Neural progenitor cell (in vitro differentiated cells): ENCODE data around the gene SLC49A4. TPM values are rescaled to one million over a fixed set of nuclear protein-coding genes. Genes with fewer than 3 reads are reported as not detected.
A peak's percentile ranks its signal among the peaks of the same experiment; 100 is the strongest.

ENCODE experiments used
- DNase-seq: peaks from one replicate; pipeline ENCODE4 v3.0.0-alpha.2; 2016; ENCODE audit warnings: low spot score
- H2AFZ ChIP-seq: fragments of 200-600 bp; sonication (generic); replicated peaks from 2 replicates; pipeline ENCODE4 v1.6.1; 2016; ENCODE audit warnings: antibody characterized with exemption
- H3F3A ChIP-seq: fragments of 200-600 bp; sonication (generic); 2 replicates; pipeline ENCODE4 v1.6.1; 2016; ENCODE audit warnings: antibody characterized with exemption, low read depth
- H3K27ac ChIP-seq: fragments of 200-600 bp; sonication (generic); 2 replicates; pipeline ENCODE4 v1.5.1; 2016; ENCODE audit warnings: mild to moderate bottlenecking
- H3K27me3 ChIP-seq: fragments of 200-600 bp; sonication (generic); 2 replicates; pipeline ENCODE4 v1.6.1; 2016; ENCODE audit warnings: mild to moderate bottlenecking, moderate library complexity
- H3K36me3 ChIP-seq: fragments of 200-600 bp; sonication (generic); 2 replicates; pipeline ENCODE4 v1.5.1; 2016
- H3K4me1 ChIP-seq: fragments of 200-600 bp; sonication (generic); 2 replicates; pipeline ENCODE4 v1.6.1; 2016; ENCODE audit warnings: mixed run types
- H3K4me2 ChIP-seq: fragments of 200-600 bp; sonication (generic); 2 replicates; pipeline ENCODE4 v1.6.1; 2016
- H3K4me3 ChIP-seq: fragments of 200-600 bp; sonication (generic); 2 replicates; pipeline ENCODE4 v1.5.1; 2016
- H3K79me2 ChIP-seq: fragments of 200-600 bp; sonication (generic); 2 replicates; pipeline ENCODE4 v1.6.1; 2016; ENCODE audit warnings: low read depth
- H3K9ac ChIP-seq: fragments of 200-600 bp; sonication (generic); 2 replicates; pipeline ENCODE4 v1.6.1; 2016
- H3K9me3 ChIP-seq: fragments of 200-600 bp; sonication (generic); 2 replicates; pipeline ENCODE4 v1.5.1; 2016; ENCODE audit warnings: low read depth
- H4K20me1 ChIP-seq: fragments of 200-600 bp; sonication (generic); 2 replicates; pipeline ENCODE4 v1.6.1; 2016; ENCODE audit warnings: low read depth
- H3K27ac Mint-ChIP-seq: 3 replicates; pipeline ENCODE4 v1.8.0; 2021; ENCODE audit warnings: mixed read lengths
- H3K27me3 Mint-ChIP-seq: 2 replicates; pipeline ENCODE4 v1.8.0; 2022; ENCODE audit warnings: low read depth, mild to moderate bottlenecking, inconsistent platforms, moderate library complexity, mixed read lengths; ENCODE audit not compliant: insufficient read depth
- H3K36me3 Mint-ChIP-seq: 3 replicates; pipeline ENCODE4 v1.8.0; 2021; ENCODE audit warnings: mixed read lengths
- H3K4me1 Mint-ChIP-seq: 3 replicates; pipeline ENCODE4 v1.8.0; 2021; ENCODE audit warnings: mixed read lengths
- H3K4me3 Mint-ChIP-seq: 3 replicates; pipeline ENCODE4 v1.8.0; 2021; ENCODE audit warnings: mild to moderate bottlenecking, moderate library complexity, mixed read lengths
- H3K9me3 Mint-ChIP-seq: 3 replicates; pipeline ENCODE4 v1.8.0; 2020; ENCODE audit warnings: mixed read lengths
- EZH2 ChIP-seq: fragments of 200-600 bp; sonication (generic); IDR thresholded peaks from 2 replicates; pipeline ENCODE4 v1.6.1; 2017; ENCODE audit warnings: antibody characterized with exemption, mild to moderate bottlenecking, moderate library complexity
- EZH2phosphoT487 ChIP-seq: fragments of 200-600 bp; sonication (generic); IDR thresholded peaks from 2 replicates; pipeline ENCODE4 v1.6.1; 2017; ENCODE audit warnings: antibody characterized with exemption
- total RNA-seq: library from RNA; depleted of rRNA; stranded (reverse); fragments of >200 nt; gene quantifications from 2 replicates; pipeline ENCODE4 v1.2.3, GENCODE V29; 2015; ENCODE audit warnings: low replicate concordance
- TF ChIP-seq, protein P1 (sequence below): fragments of 200-600 bp; sonication (generic); IDR thresholded peaks from 2 replicates; pipeline ENCODE4 v1.5.1; 2017; ENCODE audit warnings: antibody characterized with exemption, mild to moderate bottlenecking

The SLC49A4 gene
- total RNA-seq, 1 donor from 2014 or later = 21.6 TPM

GRCh38 chr3:122835590-122835989 lies 40.7 kb downstream of the SLC49A4 start:
- Histone ChIP-seq H3K27ac (no peak overlapping the region), H2AFZ (no peak overlapping the region), H3F3A (no peaks in the 10 kb centered on the region), H4K20me1 (no peaks in the 10 kb centered on the region), H3K27me3 (no peaks in the 10 kb centered on the region), H3K4me3 (no peak overlapping the region), H3K9ac (no peak overlapping the region), H3K79me2 (no peaks in the 10 kb centered on the region), H3K36me3 (peaks cover 6% of the 10 kb centered on the region), H3K9me3 (no peaks in the 10 kb centered on the region), H3K4me1 (no peaks in the 10 kb centered on the region), H3K4me2 (no peak overlapping the region)
- H3K27me3 Mint-ChIP-seq = no peaks in the 10 kb centered on the region
- H3K4me1 Mint-ChIP-seq = no peaks in the 10 kb centered on the region
- TF ChIP-seq, protein P1, sequence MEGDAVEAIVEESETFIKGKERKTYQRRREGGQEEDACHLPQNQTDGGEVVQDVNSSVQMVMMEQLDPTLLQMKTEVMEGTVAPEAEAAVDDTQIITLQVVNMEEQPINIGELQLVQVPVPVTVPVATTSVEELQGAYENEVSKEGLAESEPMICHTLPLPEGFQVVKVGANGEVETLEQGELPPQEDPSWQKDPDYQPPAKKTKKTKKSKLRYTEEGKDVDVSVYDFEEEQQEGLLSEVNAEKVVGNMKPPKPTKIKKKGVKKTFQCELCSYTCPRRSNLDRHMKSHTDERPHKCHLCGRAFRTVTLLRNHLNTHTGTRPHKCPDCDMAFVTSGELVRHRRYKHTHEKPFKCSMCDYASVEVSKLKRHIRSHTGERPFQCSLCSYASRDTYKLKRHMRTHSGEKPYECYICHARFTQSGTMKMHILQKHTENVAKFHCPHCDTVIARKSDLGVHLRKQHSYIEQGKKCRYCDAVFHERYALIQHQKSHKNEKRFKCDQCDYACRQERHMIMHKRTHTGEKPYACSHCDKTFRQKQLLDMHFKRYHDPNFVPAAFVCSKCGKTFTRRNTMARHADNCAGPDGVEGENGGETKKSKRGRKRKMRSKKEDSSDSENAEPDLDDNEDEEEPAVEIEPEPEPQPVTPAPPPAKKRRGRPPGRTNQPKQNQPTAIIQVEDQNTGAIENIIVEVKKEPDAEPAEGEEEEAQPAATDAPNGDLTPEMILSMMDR = no peak
- no peak for TF ChIP-seq EZH2
- TF ChIP-seq EZH2phosphoT487 = no peak
- no peak overlapping the region for H3K27ac Mint-ChIP-seq
- no peak for DNase-seq
- H3K4me3 Mint-ChIP-seq = no peak overlapping the region
- peaks cover 22% of the 10 kb centered on the region for H3K36me3 Mint-ChIP-seq
- H3K9me3 Mint-ChIP-seq = peaks cover 10% of the 10 kb centered on the region

- Histone ChIP-seq H3F3A (peaks cover 3% of the 10 kb centered on the region), H3K36me3 (no peaks in the 10 kb centered on the region), H3K4me1 (no peaks in the 10 kb centered on the region), H3K4me2 (no peak overlapping the region), H3K4me3 (no peak overlapping the region), H3K9me3 (no peaks in the 10 kb centered on the region), H2AFZ (no peak overlapping the region), H3K27me3 (no peaks in the 10 kb centered on the region), H3K27ac (no peak overlapping the region), H3K79me2 (no peaks in the 10 kb centered on the region), H4K20me1 (no peaks in the 10 kb centered on the region), H3K9ac (no peak overlapping the region)
- H3K27ac Mint-ChIP-seq = no peak overlapping the region
- no peak overlapping the region for H3K4me3 Mint-ChIP-seq
- no peaks in the 10 kb centered on the region for H3K4me1 Mint-ChIP-seq
- no peak for DNase-seq
- peaks cover 7% of the 10 kb centered on the region for H3K36me3 Mint-ChIP-seq
- H3K9me3 Mint-ChIP-seq = peaks cover 3% of the 10 kb centered on the region
- H3K27me3 Mint-ChIP-seq = no peaks in the 10 kb centered on the region
- no peak for TF ChIP-seq EZH2phosphoT487
- no peak for TF ChIP-seq EZH2
- TF ChIP-seq, protein P1 = no peak
Measured at GRCh38 chr3:122843604-122844003, 48.7 kb downstream of the SLC49A4 start.

GRCh38 chr3:122857019-122857418 lies 62.1 kb downstream of the SLC49A4 start:
- no peaks in the 10 kb centered on the region for H3K27me3 Mint-ChIP-seq
- H3K4me1 Mint-ChIP-seq = no peaks in the 10 kb centered on the region
- no peak overlapping the region for H3K4me3 Mint-ChIP-seq
- no peaks in the 10 kb centered on the region for H3K36me3 ChIP-seq
- H3K4me2 ChIP-seq = no peak overlapping the region
- H3K4me1 ChIP-seq = no peaks in the 10 kb centered on the region
- H3K36me3 Mint-ChIP-seq = peaks cover 6% of the 10 kb centered on the region
- TF ChIP-seq EZH2phosphoT487 (no peak), EZH2 (no peak)
- TF ChIP-seq, protein P1 = no peak
- H3K4me3 ChIP-seq = no peak overlapping the region
- no peak overlapping the region for H3K27ac ChIP-seq
- no peaks in the 10 kb centered on the region for H3K79me2 ChIP-seq
- H2AFZ ChIP-seq = no peak overlapping the region
- H3K27ac Mint-ChIP-seq = no peak overlapping the region
- H3K27me3 ChIP-seq = no peaks in the 10 kb centered on the region
- DNase-seq = no peak
- no peak overlapping the region for H3K9ac ChIP-seq
- H3K9me3 Mint-ChIP-seq = no peaks in the 10 kb centered on the region
- H4K20me1 ChIP-seq = no peaks in the 10 kb centered on the region
- H3K9me3 ChIP-seq = no peaks in the 10 kb centered on the region
- H3F3A ChIP-seq = no peaks in the 10 kb centered on the region

DNA sequence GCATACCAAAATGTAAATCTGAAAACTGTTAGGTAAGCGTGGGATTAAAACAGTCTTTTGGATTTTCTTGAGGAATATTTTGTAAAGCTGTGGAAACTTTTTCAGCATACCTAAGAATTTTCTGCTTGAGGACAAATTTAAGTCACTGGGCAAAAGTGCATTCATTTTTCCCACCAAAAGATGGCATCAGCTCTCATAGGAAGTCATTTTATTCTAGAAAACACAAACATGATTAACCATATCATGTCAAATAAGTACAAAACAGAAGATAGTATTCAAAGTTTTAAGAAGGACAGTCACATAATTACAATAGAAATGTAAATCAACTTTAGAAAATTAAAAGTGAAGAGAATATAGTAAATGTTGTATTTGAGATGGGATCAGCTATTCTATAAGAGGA lies 63.5 kb downstream of the SLC49A4 start:
- Mint-ChIP-seq H3K27ac (no peak overlapping the region), H3K4me3 (no peak overlapping the region)
- H3K9me3 ChIP-seq = no peaks in the 10 kb centered on the region

More for the DNA sequence above, 63.5 kb downstream of the SLC49A4 start:
- H3K4me1 ChIP-seq = no peaks in the 10 kb centered on the region
- no peaks in the 10 kb centered on the region for H3F3A ChIP-seq
- no peak overlapping the region for H3K9ac ChIP-seq
- H3K79me2 ChIP-seq = no peaks in the 10 kb centered on the region
- Mint-ChIP-seq H3K36me3 (peaks cover 4% of the 10 kb centered on the region), H3K9me3 (no peaks in the 10 kb centered on the region), H3K4me1 (no peaks in the 10 kb centered on the region), H3K27me3 (no peaks in the 10 kb centered on the region)
- no peak overlapping the region for H3K27ac ChIP-seq
- H3K36me3 ChIP-seq = no peaks in the 10 kb centered on the region
- H4K20me1 ChIP-seq = no peaks in the 10 kb centered on the region
- no peak overlapping the region for H2AFZ ChIP-seq
- DNase-seq = no peak
- H3K27me3 ChIP-seq = no peaks in the 10 kb centered on the region
- H3K4me2 ChIP-seq = no peak overlapping the region
- TF ChIP-seq, protein P1 = peak; percentile 48
- TF ChIP-seq EZH2phosphoT487 (no peak), EZH2 (no peak)
- H3K4me3 ChIP-seq = no peak overlapping the region
